M059J (cell line): Measurements from ENCODE around the gene CHD6. TPM values are rescaled to one million over a fixed set of nuclear protein-coding genes. Genes with fewer than 3 reads are reported as not detected.

Experiments used
- DNase-seq: peaks from one replicate; pipeline ENCODE4 v3.0.0-alpha.2; 2012; ENCODE audit warnings: low read depth
- total RNA-seq: library from RNA; depleted of rRNA; stranded (reverse); fragments of >200 nt; shearing (Covaris generic); gene quantifications from 2 replicates; pipeline ENCODE4 v1.2.3, GENCODE V29; 2014

Gene CHD6
- total RNA-seq, 1 experiment from 2014 or later, result 25.6 TPM

DNA sequence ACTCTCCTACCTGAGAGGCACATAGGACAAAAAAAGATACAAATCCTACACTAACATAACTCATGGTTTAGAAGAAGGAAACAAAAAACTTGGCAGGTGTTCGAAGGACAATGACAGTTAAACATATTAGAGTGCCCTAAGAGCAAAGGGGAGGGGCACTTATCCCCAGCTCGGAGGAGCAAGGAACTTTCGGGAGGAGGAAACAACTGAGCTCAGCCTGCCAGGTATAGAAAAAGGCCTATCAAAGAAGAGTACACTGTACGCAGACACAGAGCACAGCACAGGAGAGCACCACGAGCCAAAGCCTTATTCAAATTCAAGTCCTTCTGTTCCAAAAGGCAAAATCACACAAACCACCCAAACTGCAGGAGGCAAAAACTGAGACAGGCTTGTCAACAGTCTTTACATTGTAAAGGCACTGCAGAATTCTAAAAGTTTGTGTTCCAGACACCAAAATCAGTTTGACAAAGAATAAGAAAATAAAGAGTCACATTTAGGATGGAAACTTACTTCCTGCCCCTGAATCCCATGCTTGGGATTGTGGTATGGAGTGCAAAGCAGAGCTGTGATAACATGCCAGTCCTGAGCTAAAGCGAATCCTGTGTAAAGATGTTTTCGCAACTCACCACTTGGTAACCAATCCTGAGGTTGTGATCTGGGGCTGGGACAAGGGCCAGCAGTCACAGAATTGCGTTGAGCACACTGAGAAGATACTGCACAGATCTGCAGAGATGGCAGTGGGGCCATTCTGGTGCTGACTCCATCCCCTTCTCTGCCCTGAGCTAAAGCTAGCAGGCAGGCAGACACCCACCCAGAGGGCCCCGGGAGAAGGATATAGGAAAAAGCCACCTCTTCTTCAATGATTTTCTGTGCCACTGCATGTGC, 108.6 kb downstream of the CHD6 start:
- DNase-seq, result no peak

DNA sequence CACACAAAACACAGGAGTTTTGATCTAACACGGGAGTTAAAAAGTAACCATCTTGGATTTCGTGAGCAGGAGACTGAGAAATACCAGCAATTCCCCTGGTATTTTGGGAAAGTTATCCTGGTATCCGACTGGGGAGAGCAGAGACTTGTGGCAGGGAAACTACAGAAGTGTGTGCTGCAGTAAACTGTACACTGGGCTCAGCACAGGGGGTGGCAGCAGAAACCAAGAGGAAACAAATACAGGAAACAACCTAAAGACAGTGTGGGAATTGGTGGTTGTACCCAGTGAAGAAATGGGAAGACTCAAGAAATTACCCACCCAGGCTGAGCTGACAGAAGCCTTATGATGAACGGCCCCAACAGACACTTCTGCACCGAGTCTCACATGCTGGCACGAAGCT, 109.8 kb downstream of the CHD6 start:
- no peak for DNase-seq

DNA sequence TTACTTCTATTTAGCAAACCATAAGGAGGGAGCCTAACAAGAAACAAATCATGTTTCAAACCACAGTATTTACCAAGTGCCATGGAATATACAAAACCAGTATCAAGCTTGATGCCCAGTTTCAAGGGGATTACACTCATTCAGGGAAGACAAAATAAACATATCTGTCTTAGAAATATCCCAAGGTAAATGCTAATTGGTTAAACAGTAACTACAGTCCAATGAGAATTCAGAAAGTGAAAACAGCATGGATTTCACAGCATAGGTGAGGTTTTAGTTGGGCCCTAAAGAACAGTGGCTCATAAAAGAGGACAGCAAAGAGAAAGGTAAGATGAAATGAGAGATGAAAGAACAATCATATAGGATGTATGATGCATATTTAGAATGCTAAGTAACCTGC, 110.3 kb downstream of the CHD6 start:
- DNase-seq, result no peak

- DNase-seq, result no peak
Observed at GRCh38 chr20:41507436-41507835, 110.7 kb downstream of the CHD6 start.

DNA sequence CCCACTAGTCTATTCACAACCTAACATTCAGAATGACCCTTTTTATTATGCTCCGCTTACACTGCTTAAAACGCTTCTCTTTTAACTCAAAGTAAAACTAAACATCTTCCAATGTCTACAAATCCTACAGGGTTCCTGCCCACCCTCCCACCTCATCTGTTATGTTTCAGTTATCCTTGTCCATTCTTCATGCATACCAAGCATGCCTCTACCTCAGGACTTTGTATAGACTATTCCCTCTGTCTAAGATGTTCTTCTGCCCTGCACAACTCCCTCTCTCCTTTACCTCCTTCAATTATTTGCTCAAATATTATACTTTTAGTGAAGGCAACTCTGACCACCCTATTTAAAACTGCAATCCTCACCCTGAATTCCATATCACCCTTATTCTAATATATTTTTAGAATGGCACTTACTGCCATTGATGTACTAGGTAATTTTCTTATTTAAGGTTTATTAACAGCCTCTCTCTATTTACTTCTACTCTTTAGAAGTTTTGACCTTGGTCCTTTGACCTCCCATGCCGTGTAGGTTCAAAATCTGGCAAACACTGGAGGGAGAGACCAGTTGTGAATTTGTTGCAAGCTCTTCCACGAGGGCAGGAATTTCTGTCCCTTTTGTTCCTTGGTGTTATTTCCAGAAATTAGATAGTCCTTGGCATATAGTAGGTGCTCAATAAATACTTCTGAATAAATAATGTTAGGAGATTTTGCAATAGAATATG, 111.8 kb downstream of the CHD6 start:
- DNase-seq, result no peak

DNA sequence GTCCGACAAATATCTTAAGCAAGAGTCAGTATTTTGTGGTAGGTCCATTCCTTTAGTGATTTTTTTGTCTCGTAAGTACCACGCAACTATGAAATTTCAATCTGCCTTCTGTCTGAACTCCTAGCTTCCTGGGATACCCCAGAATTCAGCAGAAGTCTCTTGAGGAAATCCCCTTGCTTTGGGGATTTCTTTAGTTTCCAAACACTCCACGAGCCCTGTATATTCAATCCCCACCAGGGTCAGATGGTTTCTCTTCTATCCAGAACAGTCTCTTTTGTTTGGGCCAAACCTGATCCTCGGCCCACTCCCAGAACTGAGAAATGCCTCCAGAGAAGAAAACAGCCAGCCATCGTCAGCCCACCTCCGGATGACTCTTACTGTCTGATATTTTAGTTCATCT, 113.0 kb downstream of the CHD6 start:
- no peak for DNase-seq

GRCh38 chr20:41501376-41501775, 116.8 kb downstream of the CHD6 start:
- DNase-seq, result no peak

- DNase-seq, result no peak
Observed at GRCh38 chr20:41499961-41500725, 118.0 kb downstream of the CHD6 start.

- no peak for DNase-seq
Observed at GRCh38 chr20:41499064-41499463, 119.1 kb downstream of the CHD6 start.

- DNase-seq, result no peak
Observed at GRCh38 chr20:41497186-41497895, 120.8 kb downstream of the CHD6 start.

- DNase-seq, result no peak
Observed at GRCh38 chr20:41494451-41494850, 123.7 kb downstream of the CHD6 start.

- peak; percentile 39 for DNase-seq
Observed at GRCh38 chr20:41483553-41483930, 134.6 kb downstream of the CHD6 start.

DNA sequence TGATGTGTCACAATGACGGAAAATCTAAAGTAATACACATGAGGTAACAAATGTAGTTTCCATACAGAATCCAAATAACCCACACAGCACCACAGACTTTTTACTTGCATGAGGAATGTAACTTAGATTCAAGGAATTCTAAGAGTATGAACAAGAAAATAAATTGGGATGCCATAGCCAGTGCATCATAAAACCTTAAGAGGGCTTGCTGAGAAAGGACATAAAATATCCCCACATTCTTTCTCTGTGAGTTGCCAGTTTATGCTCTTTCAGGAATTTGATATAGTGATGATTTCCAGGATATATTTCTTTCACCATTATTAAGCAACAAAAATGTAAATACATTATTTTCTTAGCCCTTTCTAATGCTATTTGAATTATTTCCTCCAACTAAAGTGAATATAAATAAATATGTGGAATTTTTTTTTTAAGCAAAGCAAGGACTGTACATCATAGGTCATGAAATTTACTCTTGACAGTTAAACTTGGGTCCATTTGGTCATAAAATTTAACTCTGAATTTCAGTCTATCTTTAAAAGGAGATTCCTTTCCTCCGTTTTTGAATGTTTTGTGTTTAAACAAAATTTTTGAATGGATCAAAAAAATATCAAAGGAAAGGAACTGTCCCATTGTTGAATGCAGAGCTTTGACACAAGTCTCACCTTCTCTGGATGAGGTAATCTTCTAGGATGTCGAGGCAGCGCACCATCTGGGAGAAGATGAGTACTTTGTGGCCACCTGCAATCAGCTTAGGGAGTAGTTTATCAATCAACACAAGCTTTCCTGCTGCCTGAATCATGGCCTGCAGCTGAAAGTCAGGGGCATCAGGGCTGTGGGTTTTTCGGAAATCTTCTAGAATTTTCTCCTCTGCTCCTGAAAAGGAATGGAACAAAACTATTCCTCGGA, 135.3 kb downstream of the CHD6 start:
- peak; percentile 82 for DNase-seq

- DNase-seq, result no peak
Observed at GRCh38 chr20:41480054-41480770, 138.0 kb downstream of the CHD6 start.

GRCh38 chr20:41479113-41479512, 139.1 kb downstream of the CHD6 start:
- no peak for DNase-seq

- DNase-seq, result no peak
Observed at GRCh38 chr20:41478026-41478425, 140.2 kb downstream of the CHD6 start.

GRCh38 chr20:41476446-41476845, 141.7 kb downstream of the CHD6 start:
- DNase-seq, result no peak

- peak; percentile 91 for DNase-seq
Observed at GRCh38 chr20:41476013-41476441, 142.2 kb downstream of the CHD6 start.

- DNase-seq, result no peak
Observed at GRCh38 chr20:41475503-41475902, 142.7 kb downstream of the CHD6 start.
